Erythroblast (primary cell): ENCODE results near the gene NNMT.

ENCODE experiments used
- GATA1 ChIP-seq: IDR thresholded peaks from 2 replicates; pipeline ENCODE4 v1.6.1; 2011; ENCODE audit warnings: low read depth, mild to moderate bottlenecking, control low read depth, low read length, moderate library complexity
- POLR2A ChIP-seq: IDR thresholded peaks from 2 replicates; pipeline ENCODE4 v1.6.1; 2011; ENCODE audit warnings: mild to moderate bottlenecking, low read length

- TF ChIP-seq POLR2A, result no peak
- no peak for TF ChIP-seq GATA1
Measured at GRCh38 chr11:114283422-114283821, 12.8 kb upstream of the NNMT start.
